AG09319 (cell line): Measurements from ENCODE around the gene CWC27.

Source experiments
- DNase-seq: peaks from one replicate; pipeline ENCODE4 v3.0.0-alpha.2; 2010; ENCODE audit warnings: low read depth; ENCODE audit errors: extremely low read depth
- CTCF ChIP-seq: IDR thresholded peaks from 2 replicates; pipeline ENCODE4 v1.5.1; 2011; ENCODE audit warnings: low read depth, mild to moderate bottlenecking, inconsistent platforms, low read length, moderate library complexity

The CWC27 gene

GRCh38 chr5:65050826-65051498, 282.2 kb downstream of the CWC27 start:
- no peak for TF ChIP-seq CTCF
- no peak for DNase-seq

- TF ChIP-seq CTCF = no peak
- DNase-seq = no peak
Measured at GRCh38 chr5:65055938-65056337, 287.2 kb downstream of the CWC27 start.

GRCh38 chr5:65059681-65060598, 291.2 kb downstream of the CWC27 start:
- no peak for DNase-seq
- no peak for TF ChIP-seq CTCF

- no peak for TF ChIP-seq CTCF
- DNase-seq = no peak
Measured at GRCh38 chr5:65061250-65061973, 292.7 kb downstream of the CWC27 start.

- no peak for TF ChIP-seq CTCF
- no peak for DNase-seq
Measured at GRCh38 chr5:65061974-65062353, 293.2 kb downstream of the CWC27 start.

GRCh38 chr5:65062469-65063083, 293.8 kb downstream of the CWC27 start:
- DNase-seq = peak; percentile 87
- no peak for TF ChIP-seq CTCF
